ENCODE data around the gene LAMB1. TPM values are rescaled to one million over a fixed set of nuclear protein-coding genes. Genes with fewer than 3 reads are reported as not detected.

The LAMB1 gene
- total RNA-seq, 2 experiments from 2014 or later, result 0.16 TPM; not detected in 1

GRCh38 chr7:107938456-107939250 lies 64.3 kb downstream of the LAMB1 start:
- Mint-ChIP-seq H3K4me1 (peaks cover 7% of the 10 kb centered on the region), H3K4me3 (no peak overlapping the region), H3K36me3 (ENCODE audit: low read depth) (peaks cover 4% of the 10 kb centered on the region), H3K9me3 (ENCODE audit: low read depth) (no peaks in the 10 kb centered on the region), H3K27me3 (no peaks in the 10 kb centered on the region), H3K27ac (no peak overlapping the region)
- intact Hi-C loops (cut with DNase I, micrococcal nuclease), result no loop called here
- DNase-seq (no peak), ATAC-seq (no peak)
- ChIA-PET CTCF (interaction anchor here (0.5 to 1.0 kb wide), 2 partner anchors 9 to 209 kb away, joined by 3 read pairs; no protein-coding TSS in a partner anchor), POLR2A (no interaction called here)

DNA sequence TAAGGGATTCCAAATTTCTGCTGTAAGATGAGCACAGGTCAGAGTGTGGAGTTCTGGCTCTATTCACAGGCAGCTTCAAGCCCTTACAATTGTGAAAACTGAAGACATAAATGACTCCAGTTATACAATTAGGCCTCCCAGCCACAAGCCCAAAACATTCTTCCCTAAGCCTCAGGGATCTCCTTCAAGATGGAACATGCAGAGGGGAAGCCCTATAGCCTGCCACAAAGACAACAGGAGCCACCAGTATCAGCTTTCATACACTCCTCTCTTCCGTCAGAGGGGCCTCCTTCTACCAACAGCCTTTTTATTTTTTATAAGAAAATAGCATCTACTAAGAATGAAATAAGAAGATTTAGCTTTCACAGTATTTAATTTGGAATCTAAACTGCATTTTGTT lies 65.4 kb downstream of the LAMB1 start:
- no peak for ATAC-seq

DNA sequence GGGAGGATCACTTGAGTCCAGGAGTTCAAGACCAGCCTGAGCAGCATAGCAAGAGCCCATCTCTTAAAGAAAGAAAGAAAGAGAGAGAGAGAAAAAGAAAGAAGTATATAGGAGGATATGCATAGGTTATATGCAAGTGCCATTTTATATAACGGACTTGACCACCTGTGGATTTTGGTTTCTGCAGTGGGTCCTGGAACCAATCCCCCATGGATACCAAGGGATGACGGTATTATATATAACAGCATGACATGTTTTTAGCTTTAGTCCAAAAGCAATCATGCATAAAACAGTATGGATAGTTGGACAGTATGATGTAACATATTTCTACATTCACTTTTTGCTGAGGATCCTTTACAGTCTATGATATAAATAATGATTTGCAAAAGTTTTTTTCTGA lies 66.6 kb downstream of the LAMB1 start:
- ChIA-PET CTCF (no interaction called here), POLR2A (no interaction called here)
- H3K27me3 Mint-ChIP-seq, result no peaks in the 10 kb centered on the region
- no peak for DNase-seq
- no peaks in the 10 kb centered on the region for H3K9me3 Mint-ChIP-seq (ENCODE audit: low read depth)
- no peak overlapping the region for H3K4me3 Mint-ChIP-seq
- no peak for ATAC-seq
- intact Hi-C loops (cut with DNase I, micrococcal nuclease), result no loop called here
- H3K36me3 Mint-ChIP-seq (ENCODE audit: low read depth), result peaks cover 10% of the 10 kb centered on the region
- peaks cover 16% of the 10 kb centered on the region for H3K4me1 Mint-ChIP-seq
- no peak overlapping the region for H3K27ac Mint-ChIP-seq

More for the DNA sequence above, 65.4 kb downstream of the LAMB1 start:
- Mint-ChIP-seq H3K4me3 (no peak overlapping the region), H3K36me3 (ENCODE audit: low read depth) (peaks cover 4% of the 10 kb centered on the region), H3K4me1 (peaks cover 16% of the 10 kb centered on the region), H3K27me3 (no peaks in the 10 kb centered on the region), H3K27ac (no peak overlapping the region), H3K9me3 (ENCODE audit: low read depth) (no peaks in the 10 kb centered on the region)
- DNase-seq, result no peak
- intact Hi-C loops (cut with DNase I, micrococcal nuclease), result no loop called here
- POLR2A ChIA-PET, result no interaction called here
- CTCF ChIA-PET, result no interaction called here

DNA sequence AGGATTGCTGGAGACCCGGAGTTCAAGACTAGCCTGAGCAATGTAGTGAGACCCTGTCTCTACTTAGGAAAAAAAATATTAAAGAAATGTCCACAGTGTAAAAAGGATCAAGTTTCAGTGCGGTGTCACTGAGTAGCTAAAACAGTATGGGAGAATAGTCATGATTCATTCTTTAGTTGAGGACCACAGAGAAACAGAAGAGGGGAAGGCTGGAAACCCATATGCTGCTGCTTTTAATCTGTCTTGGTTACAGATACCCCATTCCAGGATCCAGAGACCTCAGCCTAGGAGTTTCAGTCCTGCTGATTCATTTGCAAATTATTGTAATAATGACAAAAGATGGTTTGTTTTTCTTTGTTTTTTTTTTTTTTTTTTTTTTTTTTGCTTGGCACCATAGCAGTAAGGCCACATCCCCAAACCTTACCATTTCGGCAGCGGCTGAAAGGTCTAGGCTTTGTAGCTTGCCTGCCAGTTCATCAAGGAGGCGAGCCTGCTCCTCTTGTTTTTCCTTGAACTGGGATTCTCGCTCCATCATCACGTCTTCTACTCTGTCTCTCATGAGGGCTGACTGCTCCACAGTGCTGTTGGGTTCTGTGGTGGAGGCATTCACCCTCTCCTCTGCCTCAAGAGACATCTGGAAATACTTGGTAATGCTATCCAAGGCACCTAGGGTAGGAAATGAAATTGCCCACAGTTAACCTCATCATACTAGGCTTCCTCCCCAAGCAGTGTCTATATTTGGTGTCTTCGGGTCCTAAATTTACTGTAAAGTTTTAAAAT lies 67.8 kb downstream of the LAMB1 start:
- POLR2A ChIA-PET, result no interaction called here

DNA sequence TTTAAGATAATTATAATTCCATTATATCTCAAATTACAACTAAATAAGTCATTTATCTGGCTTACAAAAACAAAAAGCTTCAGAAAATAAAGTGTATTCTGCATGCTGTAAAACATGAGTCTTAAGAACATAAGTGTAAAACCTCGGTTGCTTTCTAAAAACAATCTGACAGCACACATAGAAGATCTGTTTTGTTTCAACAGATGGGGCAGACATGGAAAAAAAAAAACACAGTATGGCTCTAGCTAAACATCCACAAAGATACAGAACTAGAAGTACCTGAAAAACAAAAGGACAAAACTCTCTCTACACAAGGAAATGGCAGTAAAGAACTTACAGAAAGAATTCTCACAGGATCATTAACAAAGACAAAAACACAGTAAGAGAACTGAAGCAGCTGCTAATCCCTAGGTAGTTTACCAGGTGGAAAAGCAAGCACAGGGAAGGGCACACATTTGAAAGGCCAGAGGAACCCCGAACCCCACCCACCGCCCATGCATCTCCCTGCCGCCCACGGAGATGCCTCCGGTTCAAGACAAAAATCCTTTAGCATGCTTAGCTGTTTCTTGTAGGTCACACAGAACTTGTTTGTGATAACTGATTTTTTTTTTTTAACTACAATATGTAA lies 69.5 kb downstream of the LAMB1 start:
- intact Hi-C loops (cut with DNase I, micrococcal nuclease), result no loop called here
- POLR2A ChIA-PET, result no interaction called here
- DNase-seq, result no peak

More for the DNA sequence above, 67.8 kb downstream of the LAMB1 start:
- Mint-ChIP-seq H3K36me3 (ENCODE audit: low read depth) (peaks cover 7% of the 10 kb centered on the region), H3K4me3 (no peak overlapping the region), H3K27me3 (no peaks in the 10 kb centered on the region), H3K9me3 (ENCODE audit: low read depth) (no peaks in the 10 kb centered on the region), H3K4me1 (peaks cover 16% of the 10 kb centered on the region), H3K27ac (peak overlapping the region; percentile 69)
- intact Hi-C loops (cut with DNase I, micrococcal nuclease), result no loop called here
- DNase-seq, result no peak
- no peak for ATAC-seq
- CTCF ChIA-PET, result interaction anchor here (0.7 to 1.1 kb wide), 2 partner anchors 12 to 81 kb away, joined by 3 read pairs; no protein-coding TSS in a partner anchor

DNA sequence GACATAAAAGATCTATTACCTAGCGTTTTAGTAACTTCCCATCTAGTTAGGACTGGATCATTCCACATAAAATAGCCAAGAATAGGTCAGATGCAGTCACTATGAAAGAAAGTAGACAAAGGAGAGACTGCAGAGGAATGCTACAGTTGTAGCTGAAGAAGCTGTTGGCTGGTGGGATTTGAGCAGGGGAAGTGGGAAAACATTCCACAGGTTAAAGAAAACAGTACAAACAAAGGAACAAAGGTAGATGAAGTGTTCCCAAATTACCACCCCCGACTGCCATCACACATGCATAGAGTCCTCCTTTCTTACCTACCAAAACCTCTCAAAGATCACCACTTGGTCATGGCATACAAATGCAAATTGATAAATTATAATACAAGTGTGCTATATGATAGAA lies 70.2 kb downstream of the LAMB1 start:
- Mint-ChIP-seq H3K27me3 (no peaks in the 10 kb centered on the region), H3K27ac (no peak overlapping the region), H3K4me3 (no peak overlapping the region), H3K4me1 (peaks cover 16% of the 10 kb centered on the region), H3K36me3 (ENCODE audit: low read depth) (peaks cover 14% of the 10 kb centered on the region), H3K9me3 (ENCODE audit: low read depth) (no peaks in the 10 kb centered on the region)
- no peak for DNase-seq
- no peak for ATAC-seq
- intact Hi-C loops (cut with DNase I, micrococcal nuclease), result no loop called here
- ChIA-PET CTCF (interaction anchor here (0.7 to 1.6 kb wide), 2 partner anchors 58 to 189 kb away, joined by 4 read pairs; no protein-coding TSS in a partner anchor), POLR2A (no interaction called here)

More for the DNA sequence above, 69.5 kb downstream of the LAMB1 start:
- no peak for ATAC-seq
- H3K27ac Mint-ChIP-seq, result no peak overlapping the region
- H3K4me1 Mint-ChIP-seq, result peaks cover 16% of the 10 kb centered on the region
- peaks cover 14% of the 10 kb centered on the region for H3K36me3 Mint-ChIP-seq (ENCODE audit: low read depth)
- no peaks in the 10 kb centered on the region for H3K27me3 Mint-ChIP-seq
- CTCF ChIA-PET, result interaction anchor here (0.7 kb wide), 1 partner anchor 189 kb away, joined by 4 read pairs; no protein-coding TSS in a partner anchor
- H3K4me3 Mint-ChIP-seq, result no peak overlapping the region
- no peaks in the 10 kb centered on the region for H3K9me3 Mint-ChIP-seq (ENCODE audit: low read depth)

- Mint-ChIP-seq H3K27ac (no peak overlapping the region), H3K4me1 (peaks cover 14% of the 10 kb centered on the region), H3K27me3 (no peaks in the 10 kb centered on the region), H3K36me3 (ENCODE audit: low read depth) (peaks cover 19% of the 10 kb centered on the region), H3K4me3 (no peak overlapping the region), H3K9me3 (ENCODE audit: low read depth) (no peaks in the 10 kb centered on the region)
- CTCF ChIA-PET, result interaction anchor here (0.7 to 1.6 kb wide), 2 partner anchors 20 to 57 kb away, joined by 3 to 4 read pairs; no protein-coding TSS in a partner anchor
- intact Hi-C loops (cut with DNase I, micrococcal nuclease), result no loop called here
- ATAC-seq, result no peak
- no peak for DNase-seq
- POLR2A ChIA-PET, result no interaction called here
Measured at GRCh38 chr7:107931740-107932515, 71.0 kb downstream of the LAMB1 start.

GRCh38 chr7:107926481-107926880 lies 76.5 kb downstream of the LAMB1 start:
- DNase-seq (no peak), ATAC-seq (no peak)
- H3K9me3 Mint-ChIP-seq (ENCODE audit: low read depth), result no peaks in the 10 kb centered on the region
- H3K4me3 Mint-ChIP-seq, result no peak overlapping the region
- intact Hi-C loops (cut with DNase I, micrococcal nuclease), result no loop called here
- no peak overlapping the region for H3K27ac Mint-ChIP-seq
- CTCF ChIA-PET, result no interaction called here
- POLR2A ChIA-PET, result no interaction called here
- H3K4me1 Mint-ChIP-seq, result peaks cover 33% of the 10 kb centered on the region
- H3K27me3 Mint-ChIP-seq, result no peaks in the 10 kb centered on the region
- H3K36me3 Mint-ChIP-seq (ENCODE audit: low read depth), result peaks cover 39% of the 10 kb centered on the region

GRCh38 chr7:107924841-107925504 lies 78.0 kb downstream of the LAMB1 start:
- Mint-ChIP-seq H3K27ac (no peak overlapping the region), H3K27me3 (no peaks in the 10 kb centered on the region), H3K4me3 (no peak overlapping the region), H3K36me3 (ENCODE audit: low read depth) (peaks cover 52% of the 10 kb centered on the region), H3K9me3 (ENCODE audit: low read depth) (no peaks in the 10 kb centered on the region), H3K4me1 (peaks cover 38% of the 10 kb centered on the region)
- CTCF ChIA-PET, result no interaction called here
- intact Hi-C loops (cut with DNase I, micrococcal nuclease), result no loop called here
- POLR2A ChIA-PET, result no interaction called here
- ATAC-seq, result no peak
- no peak for DNase-seq

DNA sequence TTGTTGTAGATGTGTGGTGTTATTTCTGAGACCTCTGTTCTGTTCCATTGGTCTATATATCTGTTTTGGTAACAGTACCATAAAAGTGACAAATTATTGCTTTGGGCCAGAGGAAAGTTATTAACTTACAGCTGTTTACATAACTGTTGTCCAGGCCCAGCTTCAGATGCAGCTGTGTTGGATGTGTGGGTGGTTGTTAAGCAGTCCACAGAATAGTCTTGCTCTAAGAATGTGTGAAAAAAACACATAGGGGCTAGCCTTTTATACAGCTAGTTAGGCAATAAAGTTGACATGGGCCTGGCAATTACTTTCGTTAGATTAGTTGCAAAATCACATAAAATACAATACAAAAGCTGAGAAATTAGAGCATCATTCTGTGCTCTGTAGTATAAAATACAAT lies 80.1 kb downstream of the LAMB1 start:
- peaks cover 62% of the 10 kb centered on the region for H3K36me3 Mint-ChIP-seq (ENCODE audit: low read depth)
- ATAC-seq (no peak), DNase-seq (no peak)
- no peak overlapping the region for H3K4me3 Mint-ChIP-seq
- CTCF ChIA-PET, result interaction anchor here (0.6 to 1.3 kb wide), 2 partner anchors 12 to 14 kb away, joined by 3 read pairs; no protein-coding TSS in a partner anchor
- no peaks in the 10 kb centered on the region for H3K9me3 Mint-ChIP-seq (ENCODE audit: low read depth)
- intact Hi-C loops (cut with DNase I, micrococcal nuclease), result no loop called here
- peaks cover 42% of the 10 kb centered on the region for H3K4me1 Mint-ChIP-seq
- H3K27ac Mint-ChIP-seq, result no peak overlapping the region
- POLR2A ChIA-PET, result no interaction called here
- H3K27me3 Mint-ChIP-seq, result no peaks in the 10 kb centered on the region
